Measurements from ENCODE around the gene ZNF750. TPM values are rescaled to one million over a fixed set of nuclear protein-coding genes. Genes with fewer than 3 reads are reported as not detected.

ZNF750 gene
- total and polyA plus RNA-seq, 2 of the 13 experiments (the other 11 are each of a cell fraction or from before 2014, with no cell fraction given) = not detected

- TF ChIP-seq ZNF281 (CRISPR knock-in tag; IDR thresholded peaks at IDR 0.05; ENCODE audit: borderline replicate concordance) = peak; percentile 54; the same call in 1 of the 2 replicates
- peak; percentile 33; the same call in 1 of the 2 replicates for TF ChIP-seq THAP9 (CRISPR knock-in tag; IDR thresholded peaks at IDR 0.05; ENCODE audit: borderline replicate concordance)
- no peak for TF ChIP-seq PRMT3 (CRISPR knock-in tag; IDR thresholded peaks at IDR 0.05; ENCODE audit: borderline replicate concordance, low read depth)
- no peak for TF ChIP-seq EED (CRISPR knock-in tag; IDR thresholded peaks at IDR 0.05)
- no peak for TF ChIP-seq ZNF790 (CRISPR knock-in tag; IDR thresholded peaks at IDR 0.05; ENCODE audit: borderline replicate concordance)
- TF ChIP-seq ZNF773 (CRISPR knock-in tag; IDR thresholded peaks at IDR 0.05; ENCODE audit: borderline replicate concordance) = no peak
- TF ChIP-seq CCDC6 (CRISPR knock-in tag; IDR thresholded peaks at IDR 0.05) = no peak; the same call in 1 of the 2 replicates
- no peak; the same call in 1 of the 2 replicates for TF ChIP-seq ZNF772 (CRISPR knock-in tag; IDR thresholded peaks at IDR 0.05)
- no peak; the same call in 1 of the 2 replicates for TF ChIP-seq SIX1 (CRISPR knock-in tag; IDR thresholded peaks at IDR 0.05; ENCODE audit: borderline replicate concordance)
- no peak for TF ChIP-seq KAT7 (CRISPR knock-in tag; IDR thresholded peaks at IDR 0.05; ENCODE audit: borderline replicate concordance)
- no peak for TF ChIP-seq RXRB (CRISPR knock-in tag; IDR thresholded peaks at IDR 0.05; ENCODE audit: borderline replicate concordance)
- TF ChIP-seq XRCC5 (optimal IDR thresholded peaks at IDR 0.05; ENCODE audit: low read length) = no peak
- no peak for TF ChIP-seq ZNF713 (CRISPR knock-in tag; IDR thresholded peaks at IDR 0.05)
- no peak for TF ChIP-seq SRSF1 (optimal IDR thresholded peaks at IDR 0.05; ENCODE audit: low read depth, low read length)
- TF ChIP-seq ZBTB34 (CRISPR knock-in tag; IDR thresholded peaks at IDR 0.05) = 0 out of 2 replicates have a peak, but pooled peaks have one; percentile 6
- TF ChIP-seq ZNF138 (CRISPR knock-in tag; IDR thresholded peaks at IDR 0.05; ENCODE audit: low read depth) = no peak
- no peak for TF ChIP-seq RCOR2 (CRISPR knock-in tag; IDR thresholded peaks at IDR 0.05)
- no peak for TF ChIP-seq ZNF558 (CRISPR knock-in tag; IDR thresholded peaks at IDR 0.05; ENCODE audit: borderline replicate concordance)
- TF ChIP-seq FOXP4 (CRISPR knock-in tag; IDR thresholded peaks at IDR 0.05) = no peak
These were observed 49.0 kb upstream of the ZNF750 start (continued) for GRCh38 chr17:82888583-82889495.
